ENCODE measurements around the gene CPZ.

Gene CPZ

GRCh38 chr4:8544282-8544681 lies 48.3 kb upstream of the CPZ start:
- H3K9ac ChIP-seq (ENCODE audit: low read length) = no peak overlapping the region
- no peaks in the 10 kb centered on the region for H4K20me1 ChIP-seq (ENCODE audit: insufficient read depth, low read length)
- no peaks in the 10 kb centered on the region for H3K27me3 ChIP-seq (ENCODE audit: insufficient read depth, low read length)
- no peak overlapping the region for H3K27ac ChIP-seq (ENCODE audit: low read depth, low read length, poor library complexity, severe bottlenecking)
- no peak overlapping the region for H3K4me3 ChIP-seq (ENCODE audit: low read depth, low read length, poor library complexity, severe bottlenecking)
- no peak overlapping the region for H3K4me2 ChIP-seq (ENCODE audit: low read length)
- no peaks in the 10 kb centered on the region for H3K36me3 ChIP-seq (ENCODE audit: insufficient read depth, low read length)
- no peak overlapping the region for H2AFZ ChIP-seq (ENCODE audit: low read length)
- TF ChIP-seq CTCF (IDR thresholded peaks at IDR 0.05; ENCODE audit: low read length) (no peak), EZH2 (IDR thresholded peaks at IDR 0.05; ENCODE audit: borderline replicate concordance, low read length) (no peak)
- no peaks in the 10 kb centered on the region for H3K9me2 ChIP-seq (ENCODE audit: low read depth, low read length)
- no peaks in the 10 kb centered on the region for H3K4me1 ChIP-seq (ENCODE audit: insufficient read depth, low read length, severe bottlenecking)
- H3K79me2 ChIP-seq (ENCODE audit: insufficient read depth, low read length) = no peaks in the 10 kb centered on the region
- no peaks in the 10 kb centered on the region for H3F3A ChIP-seq (ENCODE audit: insufficient read depth, low read length)
- no peaks in the 10 kb centered on the region for H3K9me3 ChIP-seq (ENCODE audit: low read length)

GRCh38 chr4:8544741-8545438 lies 47.7 kb upstream of the CPZ start:
- H3K4me2 ChIP-seq (ENCODE audit: low read length) = no peak overlapping the region
- no peaks in the 10 kb centered on the region for H3K36me3 ChIP-seq (ENCODE audit: insufficient read depth, low read length)

GRCh38 chr4:8545439-8545765 lies 47.2 kb upstream of the CPZ start:
- Histone ChIP-seq H4K20me1 (ENCODE audit: insufficient read depth, low read length) (no peaks in the 10 kb centered on the region), H3K9me2 (ENCODE audit: low read depth, low read length) (no peaks in the 10 kb centered on the region), H3K4me1 (ENCODE audit: insufficient read depth, low read length, severe bottlenecking) (no peaks in the 10 kb centered on the region), H3K36me3 (ENCODE audit: insufficient read depth, low read length) (no peaks in the 10 kb centered on the region), H3K4me3 (ENCODE audit: low read depth, low read length, poor library complexity, severe bottlenecking) (no peak overlapping the region), H3K79me2 (ENCODE audit: insufficient read depth, low read length) (no peaks in the 10 kb centered on the region), H3K27me3 (ENCODE audit: insufficient read depth, low read length) (no peaks in the 10 kb centered on the region), H3K27ac (ENCODE audit: low read depth, low read length, poor library complexity, severe bottlenecking) (no peak overlapping the region), H3K9me3 (ENCODE audit: low read length) (no peaks in the 10 kb centered on the region), H3K4me2 (ENCODE audit: low read length) (no peak overlapping the region), H3K9ac (ENCODE audit: low read length) (no peak overlapping the region), H3F3A (ENCODE audit: insufficient read depth, low read length) (no peaks in the 10 kb centered on the region), H2AFZ (ENCODE audit: low read length) (no peak overlapping the region)
- TF ChIP-seq CTCF (IDR thresholded peaks at IDR 0.05; ENCODE audit: low read length) = no peak
- TF ChIP-seq EZH2 (IDR thresholded peaks at IDR 0.05; ENCODE audit: borderline replicate concordance, low read length) = no peak

More at GRCh38 chr4:8544741-8545438, 47.7 kb upstream of the CPZ start:
- Histone ChIP-seq H3K27ac (ENCODE audit: low read depth, low read length, poor library complexity, severe bottlenecking) (no peak overlapping the region), H3F3A (ENCODE audit: insufficient read depth, low read length) (no peaks in the 10 kb centered on the region), H3K4me3 (ENCODE audit: low read depth, low read length, poor library complexity, severe bottlenecking) (no peak overlapping the region), H3K27me3 (ENCODE audit: insufficient read depth, low read length) (no peaks in the 10 kb centered on the region), H3K4me1 (ENCODE audit: insufficient read depth, low read length, severe bottlenecking) (no peaks in the 10 kb centered on the region), H4K20me1 (ENCODE audit: insufficient read depth, low read length) (no peaks in the 10 kb centered on the region), H3K79me2 (ENCODE audit: insufficient read depth, low read length) (no peaks in the 10 kb centered on the region), H2AFZ (ENCODE audit: low read length) (no peak overlapping the region), H3K9ac (ENCODE audit: low read length) (no peak overlapping the region), H3K9me2 (ENCODE audit: low read depth, low read length) (no peaks in the 10 kb centered on the region), H3K9me3 (ENCODE audit: low read length) (no peaks in the 10 kb centered on the region)
- TF ChIP-seq CTCF (IDR thresholded peaks at IDR 0.05; ENCODE audit: low read length) (no peak), EZH2 (IDR thresholded peaks at IDR 0.05; ENCODE audit: borderline replicate concordance, low read length) (no peak)

All from OCI-LY1 (cell line).